ENCODE data around the gene CACNB2.
"Not testable (repeated sequence)": the region's sequence is repeated elsewhere in the genome, so short reads cannot be mapped to it uniquely, and the experiment has no call there.

- not testable (repeated sequence) for TF ChIP-seq CTCF (conservative IDR thresholded peaks at IDR 0.05 in 1 of 2, IDR thresholded peaks at IDR 0.05 in 1 of 2; ENCODE audit: extremely low read depth in 1 of 2, insufficient read depth in 1 of 2, low read depth in 1 of 2, low read length in 2 of 2); EZH2 (IDR thresholded peaks at IDR 0.05; ENCODE audit: borderline replicate concordance, low read length)
These were observed 305.4 kb downstream of the CACNB2 start for GRCh38 chr10:18445635-18446034.
